Measurements from ENCODE around the gene GSX2.

Gene GSX2

GRCh38 chr4:54074381-54074780 is 25.6 kb upstream of the GSX2 start:
- TF ChIP-seq CTCF (IDR thresholded peaks at IDR 0.05; ENCODE audit: extremely low read depth, insufficient read depth, missing control alignments), result no peak
- DNase-seq (ENCODE audit: low spot score), result no peak
- in situ Hi-C loops (cut with MboI; ENCODE audit: low pct_unique_long_range_greater_than_20kb, low sequenced_read_pairs, unreplicated experiment), result no loop called here

GRCh38 chr4:54076673-54077072 is 23.3 kb upstream of the GSX2 start:
- no peak for DNase-seq (ENCODE audit: low spot score)
- in situ Hi-C loops (cut with MboI; ENCODE audit: low pct_unique_long_range_greater_than_20kb, low sequenced_read_pairs, unreplicated experiment), result no loop called here
- TF ChIP-seq CTCF (IDR thresholded peaks at IDR 0.05; ENCODE audit: extremely low read depth, insufficient read depth, missing control alignments), result no peak

GRCh38 chr4:54077812-54078211 is 22.2 kb upstream of the GSX2 start:
- in situ Hi-C loops (cut with MboI; ENCODE audit: low pct_unique_long_range_greater_than_20kb, low sequenced_read_pairs, unreplicated experiment), result no loop called here
- DNase-seq (ENCODE audit: low spot score), result no peak
- TF ChIP-seq CTCF (IDR thresholded peaks at IDR 0.05; ENCODE audit: extremely low read depth, insufficient read depth, missing control alignments), result no peak

- DNase-seq (ENCODE audit: low spot score), result no peak
- no peak for TF ChIP-seq CTCF (IDR thresholded peaks at IDR 0.05; ENCODE audit: extremely low read depth, insufficient read depth, missing control alignments)
Observed at GRCh38 chr4:54082168-54082567, 17.8 kb upstream of the GSX2 start.

GRCh38 chr4:54085284-54085683 is 14.7 kb upstream of the GSX2 start:
- no peak for DNase-seq (ENCODE audit: low spot score)
- no peak for TF ChIP-seq CTCF (IDR thresholded peaks at IDR 0.05; ENCODE audit: extremely low read depth, insufficient read depth, missing control alignments)
- in situ Hi-C loops (cut with MboI; ENCODE audit: low pct_unique_long_range_greater_than_20kb, low sequenced_read_pairs, unreplicated experiment), result no loop called here

More at GRCh38 chr4:54082168-54082567, 17.8 kb upstream of the GSX2 start:
- in situ Hi-C loops (cut with MboI; ENCODE audit: low pct_unique_long_range_greater_than_20kb, low sequenced_read_pairs, unreplicated experiment), result no loop called here

GRCh38 chr4:54089875-54090274 is 10.1 kb upstream of the GSX2 start:
- in situ Hi-C loops (cut with MboI; ENCODE audit: low pct_unique_long_range_greater_than_20kb, low sequenced_read_pairs, unreplicated experiment), result no loop called here
- DNase-seq (ENCODE audit: low spot score), result no peak
- TF ChIP-seq CTCF (IDR thresholded peaks at IDR 0.05; ENCODE audit: extremely low read depth, insufficient read depth, missing control alignments), result no peak

GRCh38 chr4:54090404-54090803 is 9.6 kb upstream of the GSX2 start:
- in situ Hi-C loops (cut with MboI; ENCODE audit: low pct_unique_long_range_greater_than_20kb, low sequenced_read_pairs, unreplicated experiment), result no loop called here
- TF ChIP-seq CTCF (IDR thresholded peaks at IDR 0.05; ENCODE audit: extremely low read depth, insufficient read depth, missing control alignments), result no peak
- no peak for DNase-seq (ENCODE audit: low spot score)

All from GM13977 (cell line).